K562 (cell line): ENCODE measurements around the gene TGM3. TPM values are rescaled to one million over a fixed set of nuclear protein-coding genes. Genes with fewer than 3 reads are reported as not detected.

Experiments used
- ATAC-seq: fragments of 200-7000 bp; cut with Tn5 transposase; 3 replicates; pipeline ENCODE4 v1.9.1; 2020; ENCODE audit warnings: moderate library complexity
- BruUV-seq: library from RNA; stranded (reverse); fragments of 400-500 nt; replicated peaks from 2 replicates; lab custom pipeline; 2021; lab: Mats Ljungman, UMichigan
- CTCF ChIA-PET: fragments of 300-600 bp; formaldehyde crosslinking; extraction: SDS; loops from one replicate; lab custom pipeline; 2021; ENCODE audit warnings: low intra/inter-chr PET ratio; lab: Yijun Ruan, JAX
- POLR2A ChIA-PET: fragments of 300-600, 350-650 bp; sonication (Branson Sonifier 250); formaldehyde crosslinking; extraction: SDS; loops from one replicate; lab custom pipeline; 2021; ENCODE audit warnings: antibody characterized with exemption, inconsistent platforms; lab: Yijun Ruan, JAX
- DNase-seq, 4 experiments: peaks; one replicate each; pipeline versions ENCODE4 v3.0.0 to v3.0.0-alpha.2; 2011 to 2018; ENCODE audit warnings: low spot score in 3 of 4, mixed read lengths in 3 of 4; ENCODE audit errors: extremely low read depth in 1 of 4
- FAIRE-seq: peaks from 2 replicates; lab custom pipeline; 2011; peaks lifted over from hg19 to GRCh38; lab: Jason Lieb, UNC
- H2AFZ ChIP-seq: 2 replicates; pipeline ENCODE4 v1.6.0; 2011; ENCODE audit warnings: low read depth, low read length, control low read depth, inconsistent platforms
- H3K27ac ChIP-seq: fragments of 200-600 bp; 3 replicates; pipeline ENCODE4 v1.8.0; 2011; ENCODE audit warnings: low read depth, mild to moderate bottlenecking, control low read depth, inconsistent platforms, low read length, moderate library complexity, mixed read lengths; ENCODE audit errors: extremely low read depth
- H3K27me3 ChIP-seq, 2 experiments: fragments of 300-600 bp in 1 of 2; 2 replicates in 1 of 2; 3 replicates in 1 of 2; pipeline versions ENCODE4 v1.6.0 to v1.8.0; 2011; ENCODE audit warnings: inconsistent platforms in 2 of 2, low read length in 2 of 2, mild to moderate bottlenecking in 1 of 2, mixed read lengths in 1 of 2, moderate library complexity in 1 of 2; ENCODE audit not compliant: control insufficient read depth in 2 of 2, insufficient read depth in 2 of 2
- H3K36me3 ChIP-seq: fragments of 300-600 bp; 3 replicates; pipeline ENCODE4 v1.8.0; 2011; ENCODE audit warnings: mild to moderate bottlenecking, low read length, inconsistent platforms; ENCODE audit not compliant: control insufficient read depth, insufficient read depth
- H3K4me1 ChIP-seq, 2 experiments: fragments of 200-600 bp in 1 of 2; replicated peaks in 1 of 2; 2 replicates in 1 of 2; 3 replicates in 1 of 2; pipeline versions ENCODE4 v1.5.1 to v1.8.0; 2011; ENCODE audit warnings: inconsistent platforms in 2 of 2, low read length in 2 of 2, mild to moderate bottlenecking in 1 of 2, mixed read lengths in 1 of 2, moderate library complexity in 1 of 2; ENCODE audit not compliant: control insufficient read depth in 2 of 2, insufficient read depth in 2 of 2
- H3K4me2 ChIP-seq: 2 replicates; pipeline ENCODE4 v1.6.1; 2011; ENCODE audit warnings: low read length, control low read depth, inconsistent platforms, mixed read lengths; ENCODE audit not compliant: insufficient read depth
- H3K4me3 ChIP-seq: fragments of 200-600 bp; sonication (generic), shearing (Covaris generic); 2 replicates; pipeline ENCODE4 v1.5.1; 2016; ENCODE audit warnings: control low read depth, inconsistent platforms
- H3K79me2 ChIP-seq: fragments of 200-600 bp; 3 replicates; pipeline ENCODE4 v1.8.0; 2011; ENCODE audit warnings: low read length, inconsistent platforms; ENCODE audit not compliant: control insufficient read depth, insufficient read depth
- H3K9ac ChIP-seq, 2 experiments: 2 replicates each; pipeline versions ENCODE4 v1.6.0 to v1.6.1; 2011; ENCODE audit warnings: low read depth in 2 of 2, low read length in 2 of 2, control low read depth in 1 of 2, inconsistent platforms in 1 of 2, mild to moderate bottlenecking in 1 of 2, mixed read lengths in 1 of 2; ENCODE audit not compliant: insufficient read depth in 1 of 2
- H3K9me1 ChIP-seq: one replicate; pipeline ENCODE4 v1.6.0; 2011; ENCODE audit warnings: inconsistent platforms, mild to moderate bottlenecking, low read length, moderate library complexity; ENCODE audit not compliant: control insufficient read depth, insufficient read depth
- H3K9me3 ChIP-seq: replicated peaks from 2 replicates; pipeline ENCODE4 v1.5.1; 2011; ENCODE audit warnings: low read depth, low read length, inconsistent platforms; ENCODE audit not compliant: control insufficient read depth, insufficient read depth
- H4K20me1 ChIP-seq: replicated peaks from 2 replicates; pipeline ENCODE4 v1.6.1; 2011; ENCODE audit warnings: low read length, inconsistent platforms, mixed read lengths; ENCODE audit not compliant: control insufficient read depth, insufficient read depth
- AFF1 ChIP-seq, 2 experiments: fragments of 450-650 bp; IDR thresholded peaks; 2 replicates each; pipeline ENCODE4 v1.6.1; 2018; ENCODE audit warnings: mild to moderate bottlenecking in 2 of 2, low read depth in 1 of 2; ENCODE audit not compliant: partially characterized antibody in 2 of 2
- ARNT ChIP-seq, 2 experiments: fragments of 450-650 bp; IDR thresholded peaks; 2 replicates each; pipeline ENCODE4 v1.6.1; 2016; ENCODE audit warnings: mild to moderate bottlenecking in 1 of 2
- HSF4 ChIP-seq: fragments of 250-450 bp; sonication (Bioruptor Pico); IDR thresholded peaks from 2 replicates; pipeline ENCODE4 v2.1.2; 2022; ENCODE audit warnings: mild to moderate bottlenecking, moderate library complexity, borderline replicate concordance
- MAZ ChIP-seq, 2 experiments: fragments of 450-650 bp in 1 of 2; sonication (generic) in 1 of 2; formaldehyde crosslinking; IDR thresholded peaks in 1 of 2; conservative IDR thresholded peaks in 1 of 2; 2 replicates each; pipeline versions ENCODE4 v1.4.0 to v1.5.0; 2020; ENCODE audit warnings: mild to moderate bottlenecking in 1 of 2, missing genetic modification reagents in 1 of 2
- TAF15 ChIP-seq: fragments of 200-400 bp; formaldehyde crosslinking; IDR thresholded peaks from 2 replicates; pipeline ENCODE4 v1.6.1; 2017; ENCODE audit warnings: mild to moderate bottlenecking, low read depth, low read length, moderate library complexity
- WGBS: fragments of 100-300 bp; shearing (Covaris generic); methylation state at CpG from one replicate; pipeline ENCODE4 v1.1.6; 2016; ENCODE audit warnings: low coverage, mixed read lengths; ENCODE audit not compliant: insufficient coverage; ENCODE audit errors: missing lambda C conversion rate; 5-methylcytosine and 5-hydroxymethylcytosine counted together
- in situ Hi-C: fragments of 300-500 bp; cut with MboI; formaldehyde crosslinking; loops from 4 replicates; pipeline ENCODE4 v1.15.0; 2018; ENCODE audit warnings: inconsistent platforms, mixed read lengths
- intact Hi-C: fragments of 100-400 bp; cut with micrococcal nuclease; formaldehyde crosslinking; loops from 2 replicates; pipeline ENCODE4 v1.14.2; 2022
- polyA plus RNA-seq, 8 experiments: library from polyadenylated mRNA; depleted of rRNA in 4 of 8; stranded (reverse) in 5 of 8; unstranded in 3 of 8; fragments of >200 nt; fragmentation: Nextera tagmentation in 2 of 8; fragmentation: Illumina TruSeq in 1 of 8; extraction: Ambion mirVana in 2 of 8; extraction: Trizol in 1 of 8; gene quantifications; 2 replicates each; pipeline versions ENCODE4 v1.2.1 to v1.2.3, GENCODE V29; 2011 to 2014; ENCODE audit warnings: inconsistent platforms in 1 of 8, missing spikeins in 1 of 8
- total RNA-seq, 7 experiments: library from RNA; depleted of rRNA in 6 of 7; stranded (reverse); fragments of >200 nt in 6 of 7; fragmentation: Illumina TruSeq in 2 of 7; extraction: Trizol in 2 of 7; gene quantifications; 2 replicates each; pipeline versions ENCODE4 v1.2.1 to v1.2.3, GENCODE V29; 2011 to 2021; ENCODE audit warnings: low replicate concordance in 1 of 7
- TF ChIP-seq, protein P1 (sequence below), 2 experiments: fragments of 450-650 bp; formaldehyde crosslinking in 1 of 2; IDR thresholded peaks; 2 replicates each; pipeline versions ENCODE4 v1.4.0 to v1.6.1; 2014 to 2020; ENCODE audit warnings: mild to moderate bottlenecking in 2 of 2, borderline replicate concordance in 1 of 2, low read depth in 1 of 2

The TGM3 gene
- total and polyA plus RNA-seq, 9 of the 15 experiments (the other 6 are each of a cell fraction or from before 2014, with no cell fraction given), result not detected

GRCh38 chr20:2331901-2332565 lies 36.2 kb downstream of the TGM3 start:
- CTCF ChIA-PET, result no interaction called here

More at GRCh38 chr20:2331901-2332565, 36.2 kb downstream of the TGM3 start:
- H3K36me3 ChIP-seq, result no peaks in the 10 kb centered on the region
- intact Hi-C loops (loop anchor here (10.0 kb wide), 1 partner anchor 67 kb away; no protein-coding TSS in a partner anchor), in situ Hi-C loops (no loop called here)
- H3K4me2 ChIP-seq, result no peak overlapping the region
- H3K4me3 ChIP-seq, result no peak overlapping the region
- H2AFZ ChIP-seq, result no peak overlapping the region
- H3K27ac ChIP-seq, result no peak overlapping the region
- H3K9ac ChIP-seq, result no peak overlapping the region; a peak in 1 of 4 replicates
- 9% methylated on average over 11 of the region's 17 CpGs for WGBS
- TF ChIP-seq TAF15 (no peak), HSF4 (CRISPR knock-in tag) (no peak), ARNT (IDR thresholded peaks at IDR 0.05) (no peak), MAZ (CRISPR knock-in tag; conservative IDR thresholded peaks at IDR 0.05 in 1 of 2, IDR thresholded peaks at IDR 0.05 in 1 of 2) (no peak), AFF1 (IDR thresholded peaks at IDR 0.05; ENCODE audit: low read depth in 1 of 2, partially characterized antibody in 2 of 2) (no peak)
- TF ChIP-seq, protein P1, sequence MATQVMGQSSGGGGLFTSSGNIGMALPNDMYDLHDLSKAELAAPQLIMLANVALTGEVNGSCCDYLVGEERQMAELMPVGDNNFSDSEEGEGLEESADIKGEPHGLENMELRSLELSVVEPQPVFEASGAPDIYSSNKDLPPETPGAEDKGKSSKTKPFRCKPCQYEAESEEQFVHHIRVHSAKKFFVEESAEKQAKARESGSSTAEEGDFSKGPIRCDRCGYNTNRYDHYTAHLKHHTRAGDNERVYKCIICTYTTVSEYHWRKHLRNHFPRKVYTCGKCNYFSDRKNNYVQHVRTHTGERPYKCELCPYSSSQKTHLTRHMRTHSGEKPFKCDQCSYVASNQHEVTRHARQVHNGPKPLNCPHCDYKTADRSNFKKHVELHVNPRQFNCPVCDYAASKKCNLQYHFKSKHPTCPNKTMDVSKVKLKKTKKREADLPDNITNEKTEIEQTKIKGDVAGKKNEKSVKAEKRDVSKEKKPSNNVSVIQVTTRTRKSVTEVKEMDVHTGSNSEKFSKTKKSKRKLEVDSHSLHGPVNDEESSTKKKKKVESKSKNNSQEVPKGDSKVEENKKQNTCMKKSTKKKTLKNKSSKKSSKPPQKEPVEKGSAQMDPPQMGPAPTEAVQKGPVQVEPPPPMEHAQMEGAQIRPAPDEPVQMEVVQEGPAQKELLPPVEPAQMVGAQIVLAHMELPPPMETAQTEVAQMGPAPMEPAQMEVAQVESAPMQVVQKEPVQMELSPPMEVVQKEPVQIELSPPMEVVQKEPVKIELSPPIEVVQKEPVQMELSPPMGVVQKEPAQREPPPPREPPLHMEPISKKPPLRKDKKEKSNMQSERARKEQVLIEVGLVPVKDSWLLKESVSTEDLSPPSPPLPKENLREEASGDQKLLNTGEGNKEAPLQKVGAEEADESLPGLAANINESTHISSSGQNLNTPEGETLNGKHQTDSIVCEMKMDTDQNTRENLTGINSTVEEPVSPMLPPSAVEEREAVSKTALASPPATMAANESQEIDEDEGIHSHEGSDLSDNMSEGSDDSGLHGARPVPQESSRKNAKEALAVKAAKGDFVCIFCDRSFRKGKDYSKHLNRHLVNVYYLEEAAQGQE (IDR thresholded peaks at IDR 0.05; ENCODE audit: borderline replicate concordance), result no peak
- TF ChIP-seq, protein P1 (CRISPR knock-in tag; IDR thresholded peaks at IDR 0.05; ENCODE audit: low read depth), result no peak
- H3K4me1 ChIP-seq, result no peaks in the 10 kb centered on the region
- BruUV-seq, result no TSS peak
- POLR2A ChIA-PET, result no interaction called here
- FAIRE-seq (no peak), ATAC-seq (no peak), DNase-seq (no peak)
- H3K9me3 ChIP-seq, result no peaks in the 10 kb centered on the region
- no peaks in the 10 kb centered on the region; the same call in 1 of the 2 replicates for H4K20me1 ChIP-seq
- peaks cover 8 to 45% of the 10 kb centered on the region in 2 experiments for H3K27me3 ChIP-seq
- H3K9me1 ChIP-seq, result no peaks in the 10 kb centered on the region
- H3K79me2 ChIP-seq, result no peaks in the 10 kb centered on the region
